PC-3 (cell line): ENCODE measurements around the gene USHBP1. TPM values are rescaled to one million over a fixed set of nuclear protein-coding genes. Genes with fewer than 3 reads are reported as not detected.

Source experiments
- ATAC-seq: fragments of 200-7000 bp; cut with Tn5 transposase; 2 replicates; pipeline ENCODE4 v1.9.1; 2020; ENCODE audit warnings: mild to moderate bottlenecking, moderate library complexity
- BruUV-seq: library from RNA; stranded (reverse); fragments of 400-500 nt; replicated peaks from 2 replicates; lab custom pipeline; 2021; lab: Mats Ljungman, UMichigan
- CTCF ChIA-PET: fragments of 300-600 bp; sonication (Branson Sonifier 250); formaldehyde crosslinking; loops from one replicate; lab custom pipeline; 2022; ENCODE audit warnings: antibody characterized with exemption; lab: Charles Lee
- POLR2A ChIA-PET: fragments of 300-600 bp; sonication (Branson Sonifier 250); formaldehyde crosslinking; loops from one replicate; lab custom pipeline; 2022; ENCODE audit warnings: antibody characterized with exemption; ENCODE audit not compliant: unreplicated experiment; lab: Charles Lee
- DNase-seq: peaks from one replicate; pipeline ENCODE4 v3.0.0-alpha.2; 2015
- H2AFZ ChIP-seq: fragments of 300-600 bp; sonication (generic); 2 replicates; pipeline ENCODE4 v1.6.0; 2016; ENCODE audit warnings: antibody characterized with exemption, low read length
- H3F3A ChIP-seq: fragments of 300-600 bp; sonication (generic); one replicate; pipeline ENCODE4 v1.6.0; 2017; ENCODE audit warnings: antibody characterized with exemption, low read length, control low read depth, mild to moderate bottlenecking; ENCODE audit not compliant: unreplicated experiment
- H3K27ac ChIP-seq: fragments of 300-600 bp; sonication (generic); 2 replicates; pipeline ENCODE4 v1.5.1; 2016; ENCODE audit warnings: mild to moderate bottlenecking, low read length
- H3K27me3 ChIP-seq: fragments of 300-600 bp; sonication (generic); 2 replicates; pipeline ENCODE4 v1.6.1; 2016; ENCODE audit warnings: low read length, mixed read lengths
- H3K36me3 ChIP-seq: fragments of 300-600 bp; sonication (generic); 2 replicates; pipeline ENCODE4 v1.6.1; 2016; ENCODE audit warnings: low read depth, mixed run types, low read length, mixed read lengths
- H3K4me1 ChIP-seq: fragments of 300-600 bp; sonication (generic); 2 replicates; pipeline ENCODE4 v1.5.1; 2016; ENCODE audit warnings: low read length; ENCODE audit not compliant: insufficient read depth
- H3K4me2 ChIP-seq: fragments of 300-600 bp; sonication (generic); 2 replicates; pipeline ENCODE4 v1.6.0; 2016; ENCODE audit warnings: low read length
- H3K4me3 ChIP-seq: fragments of 300-600 bp; sonication (generic); 2 replicates; pipeline ENCODE4 v1.5.1; 2016; ENCODE audit warnings: mild to moderate bottlenecking, low read length, mixed read lengths
- H3K79me2 ChIP-seq: fragments of 300-600 bp; sonication (generic); 2 replicates; pipeline ENCODE4 v1.6.1; 2017; ENCODE audit warnings: low read length, mixed read lengths
- H3K9ac ChIP-seq: fragments of 300-600 bp; sonication (generic); 2 replicates; pipeline ENCODE4 v1.6.0; 2016; ENCODE audit warnings: mild to moderate bottlenecking, low read length
- H3K9me2 ChIP-seq: fragments of 300-600 bp; sonication (generic); replicated peaks from 2 replicates; pipeline ENCODE4 v1.6.1; 2016; ENCODE audit warnings: mixed run types, low read length, mixed read lengths
- H3K9me3 ChIP-seq: fragments of 300-600 bp; sonication (generic); 2 replicates; pipeline ENCODE4 v1.6.1; 2016; ENCODE audit warnings: low read length, mixed read lengths
- H4K20me1 ChIP-seq: fragments of 300-600 bp; sonication (generic); 2 replicates; pipeline ENCODE4 v1.6.1; 2016; ENCODE audit warnings: low read length, mixed read lengths
- CTCF ChIP-seq: fragments of 300-600 bp; sonication (generic); conservative IDR thresholded peaks from 2 replicates; pipeline ENCODE4 v1.5.1; 2017; ENCODE audit warnings: antibody characterized with exemption, low read depth, mild to moderate bottlenecking, low read length
- EZH2 ChIP-seq: fragments of 300-600 bp; sonication (generic); IDR thresholded peaks from one replicate; pipeline ENCODE4 v1.6.1; 2017; ENCODE audit warnings: antibody characterized with exemption, mild to moderate bottlenecking, low read length; ENCODE audit not compliant: unreplicated experiment
- EZH2phosphoT487 ChIP-seq: fragments of 300-600 bp; sonication (generic); IDR thresholded peaks from 2 replicates; pipeline ENCODE4 v1.6.1; 2018; ENCODE audit warnings: mild to moderate bottlenecking, antibody characterized with exemption, low read length, borderline replicate concordance
- intact Hi-C: fragments of 100-400 bp; cut with micrococcal nuclease; formaldehyde crosslinking; loops from 2 replicates; pipeline ENCODE4 v1.9.0; 2023
- total RNA-seq: library from RNA; depleted of rRNA; stranded (reverse); fragments of >200 nt; gene quantifications from 2 replicates; pipeline ENCODE4 v1.2.3, GENCODE V29; 2014

USHBP1 gene
- total RNA-seq, 1 experiment from 2014 or later: not detected

GRCh38 chr19:17307876-17308377, 43.4 kb upstream of the USHBP1 start:
- TF ChIP-seq EZH2: no peak
- no peak for TF ChIP-seq EZH2phosphoT487
- no peak for TF ChIP-seq CTCF
- Histone ChIP-seq H3K27ac (no peak overlapping the region), H3K9me2 (no peaks in the 10 kb centered on the region), H3K36me3 (no peaks in the 10 kb centered on the region; the same call in 1 of the 2 replicates), H3F3A (no peaks in the 10 kb centered on the region), H4K20me1 (no peaks in the 10 kb centered on the region), H3K9ac (no peak overlapping the region), H3K79me2 (peaks cover 59% of the 10 kb centered on the region), H3K4me1 (peaks cover 39% of the 10 kb centered on the region), H3K4me2 (no peak overlapping the region), H2AFZ (no peak overlapping the region), H3K27me3 (no peaks in the 10 kb centered on the region), H3K9me3 (no peaks in the 10 kb centered on the region), H3K4me3 (no peak overlapping the region)
- DNase-seq (no peak), ATAC-seq (no peak)
- CTCF ChIA-PET: no interaction called here
- POLR2A ChIA-PET: no interaction called here
- intact Hi-C loops: loop anchor here (2.0 kb wide), 1 partner anchor 41 kb away; the partner anchor contains the start of gene BABAM1
- no TSS peak for BruUV-seq

- Histone ChIP-seq H3K27ac (peak overlapping the region; percentile 74), H3K4me2 (peak overlapping the region; percentile 95), H2AFZ (peak overlapping the region; percentile 92), H3K36me3 (no peaks in the 10 kb centered on the region), H3K4me3 (peak overlapping the region; percentile 89), H3K27me3 (no peaks in the 10 kb centered on the region), H4K20me1 (no peaks in the 10 kb centered on the region), H3K9me2 (no peaks in the 10 kb centered on the region), H3K9me3 (no peaks in the 10 kb centered on the region), H3F3A (no peaks in the 10 kb centered on the region), H3K9ac (peak overlapping the region; percentile 90), H3K4me1 (peaks cover 35% of the 10 kb centered on the region), H3K79me2 (peaks cover 57% of the 10 kb centered on the region)
- no TSS peak for BruUV-seq
- POLR2A ChIA-PET: interaction anchor here (0.6 kb wide), 1 partner anchor 11 kb away, joined by 15 read pairs; no protein-coding TSS in a partner anchor
- CTCF ChIA-PET: no interaction called here
- DNase-seq: peak; percentile 33
- ATAC-seq: no peak
- intact Hi-C loops: no loop called here
- no peak for TF ChIP-seq EZH2
- TF ChIP-seq EZH2phosphoT487: no peak
- TF ChIP-seq CTCF: no peak
Measured at GRCh38 chr19:17306285-17306714, 41.8 kb upstream of the USHBP1 start.
